ENCODE measurements around the gene DISP1.
A peak's percentile ranks its signal among the peaks of the same experiment; 100 is the strongest.

DISP1 gene
- 12.1 to 14.7 reads per million in 2 donors for total RNA-seq

GRCh38 chr1:222814536-222815439, at the start of gene DISP1:
TSS of gene DISP1 (plus strand) at chr1:222815039. CDS start at chr1:222942824, 127,785 bp downstream.
- DNase-seq = peak; percentile 44

- no peak for DNase-seq
Observed at GRCh38 chr1:222767152-222767571, 47.7 kb upstream of the DISP1 start.

GRCh38 chr1:222768592-222768991, 46.2 kb upstream of the DISP1 start:
- no peak for DNase-seq

GRCh38 chr1:222769181-222769580, 45.7 kb upstream of the DISP1 start:
- DNase-seq = no peak

GRCh38 chr1:222769971-222770620, 44.7 kb upstream of the DISP1 start:
- DNase-seq = no peak

GRCh38 chr1:222772996-222773379, 41.9 kb upstream of the DISP1 start:
- DNase-seq = no peak

GRCh38 chr1:222777463-222777862, 37.4 kb upstream of the DISP1 start:
- no peak for DNase-seq

- DNase-seq = no peak
Observed at GRCh38 chr1:222777977-222778376, 36.9 kb upstream of the DISP1 start.

GRCh38 chr1:222781251-222781650, 33.6 kb upstream of the DISP1 start:
- DNase-seq = no peak

- DNase-seq = no peak
Observed at GRCh38 chr1:222783051-222783450, 31.8 kb upstream of the DISP1 start.

GRCh38 chr1:222784371-222784770, 30.5 kb upstream of the DISP1 start:
- DNase-seq = no peak

GRCh38 chr1:222784916-222785315, 29.9 kb upstream of the DISP1 start:
- no peak for DNase-seq

GRCh38 chr1:222785529-222785928, 29.3 kb upstream of the DISP1 start:
- no peak for DNase-seq

GRCh38 chr1:222786121-222786520, 28.7 kb upstream of the DISP1 start:
- no peak for DNase-seq

- DNase-seq = no peak
Observed at GRCh38 chr1:222787729-222788128, 27.1 kb upstream of the DISP1 start.

- DNase-seq = no peak
Observed at GRCh38 chr1:222788402-222789156, 26.3 kb upstream of the DISP1 start.

- DNase-seq = no peak
Observed at GRCh38 chr1:222790115-222790514, 24.7 kb upstream of the DISP1 start.

GRCh38 chr1:222790520-222790919, 24.3 kb upstream of the DISP1 start:
- DNase-seq = no peak

- DNase-seq = no peak
Observed at GRCh38 chr1:222791006-222791710, 23.7 kb upstream of the DISP1 start.

GRCh38 chr1:222792744-222793143, 22.1 kb upstream of the DISP1 start:
- DNase-seq = no peak

- DNase-seq = no peak
Observed at GRCh38 chr1:222794656-222795474, 20.0 kb upstream of the DISP1 start.

GRCh38 chr1:222798116-222798515, 16.7 kb upstream of the DISP1 start:
- no peak for DNase-seq
